HG03060 (cell line): ENCODE results near the gene DTNB.
"Not testable (repeated sequence)": the region's sequence is repeated elsewhere in the genome, so short reads cannot be mapped to it uniquely, and the experiment has no call there.

Experiments used
- ATAC-seq: cut with Tn5 transposase; IDR thresholded peaks from one replicate; pipeline ENCODE4 v1.9.1; 2021; ENCODE audit warnings: low read depth, moderate number of reproducible peaks; ENCODE audit not compliant: unreplicated experiment

Gene DTNB

GRCh38 chr2:25673300-25674076 is at the start of gene DTNB:
DTNB (minus strand) TSS chr2:25673577; CDS start chr2:25652660, 20,917 bp downstream.
- no peak for ATAC-seq

DNA sequence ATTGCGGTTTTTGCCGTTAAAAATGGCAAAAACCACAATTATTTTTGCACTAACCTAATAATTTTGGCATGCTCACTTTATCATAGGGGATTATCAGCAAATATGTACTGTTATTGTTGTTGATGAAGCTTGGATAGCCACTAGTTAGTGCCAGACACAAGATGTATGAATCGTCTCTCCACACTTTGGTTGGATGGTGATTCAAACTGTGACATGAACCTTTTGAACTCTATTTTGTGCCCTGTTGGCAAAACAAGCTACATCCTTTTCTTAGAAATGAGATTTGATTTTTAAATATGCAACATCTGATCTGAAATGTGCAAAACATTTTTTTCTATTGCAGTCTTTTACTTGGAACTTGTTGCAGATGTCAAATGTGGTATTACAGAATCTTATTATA is 48.8 kb upstream of the DTNB start:
- ATAC-seq, result no peak

- no peak for ATAC-seq
Measured at GRCh38 chr2:25720575-25720974, 47.2 kb upstream of the DTNB start.

GRCh38 chr2:25714740-25715139 is 41.4 kb upstream of the DTNB start:
- ATAC-seq, result no peak

- no peak for ATAC-seq
Measured at GRCh38 chr2:25712455-25712854, 39.1 kb upstream of the DTNB start.

- ATAC-seq, result no peak
Measured at GRCh38 chr2:25711675-25712354, 38.4 kb upstream of the DTNB start.

GRCh38 chr2:25710750-25711149 is 37.4 kb upstream of the DTNB start:
- ATAC-seq, result no peak

GRCh38 chr2:25709349-25709748 is 36.0 kb upstream of the DTNB start:
- no peak for ATAC-seq

GRCh38 chr2:25707927-25708590 is 34.7 kb upstream of the DTNB start:
- ATAC-seq, result no peak

GRCh38 chr2:25705575-25705974 is 32.2 kb upstream of the DTNB start:
- not testable (repeated sequence) for ATAC-seq

GRCh38 chr2:25701801-25702200 is 28.4 kb upstream of the DTNB start:
- ATAC-seq, result no peak

GRCh38 chr2:25700221-25700660 is 26.9 kb upstream of the DTNB start:
- ATAC-seq, result no peak

DNA sequence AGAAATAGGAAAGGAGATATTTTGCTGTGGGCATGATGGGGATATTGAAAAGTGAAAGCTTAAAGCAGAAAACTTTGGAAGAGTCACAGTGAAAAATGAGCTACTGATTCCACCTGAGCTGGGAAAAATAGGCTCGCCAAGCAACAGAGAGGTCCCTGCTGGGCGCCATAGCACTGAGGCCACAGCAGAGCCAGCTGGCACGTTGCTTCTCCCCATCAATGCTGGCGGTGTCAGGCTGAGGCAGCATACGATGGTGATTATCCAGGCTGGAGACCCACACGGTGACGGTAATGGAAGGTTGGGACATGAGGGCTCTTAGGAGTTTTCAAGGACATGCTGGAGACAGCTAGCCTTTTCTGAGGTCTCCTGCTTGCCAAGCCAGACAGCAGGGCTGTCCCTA is 25.8 kb upstream of the DTNB start:
- ATAC-seq, result no peak

GRCh38 chr2:25698752-25699151 is 25.4 kb upstream of the DTNB start:
- no peak for ATAC-seq

GRCh38 chr2:25697559-25698341 is 24.4 kb upstream of the DTNB start:
- no peak for ATAC-seq

GRCh38 chr2:25692737-25693445 is 19.5 kb upstream of the DTNB start:
- no peak for ATAC-seq

DNA sequence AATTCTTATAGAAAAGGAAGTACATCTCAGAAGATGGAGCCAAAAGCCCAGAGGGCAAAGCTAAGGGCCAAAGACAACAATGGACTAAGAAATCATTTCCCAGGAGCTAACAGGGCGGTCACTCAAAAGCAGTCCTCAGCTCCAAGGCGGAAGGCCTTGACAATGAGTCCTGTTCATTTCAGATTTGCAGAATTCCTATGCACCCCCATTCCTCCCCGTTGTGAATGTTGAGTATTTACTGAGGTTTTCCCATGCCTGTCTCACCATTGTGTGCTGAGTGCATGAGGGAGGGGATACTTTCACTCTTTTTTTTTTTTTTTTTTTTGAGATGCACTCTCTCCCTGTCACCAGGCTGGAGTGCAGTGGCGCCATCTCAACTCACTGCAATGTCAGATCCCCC is 18.8 kb upstream of the DTNB start:
- ATAC-seq, result no peak

- ATAC-seq, result no peak
Measured at GRCh38 chr2:25690058-25690457, 16.7 kb upstream of the DTNB start.

DNA sequence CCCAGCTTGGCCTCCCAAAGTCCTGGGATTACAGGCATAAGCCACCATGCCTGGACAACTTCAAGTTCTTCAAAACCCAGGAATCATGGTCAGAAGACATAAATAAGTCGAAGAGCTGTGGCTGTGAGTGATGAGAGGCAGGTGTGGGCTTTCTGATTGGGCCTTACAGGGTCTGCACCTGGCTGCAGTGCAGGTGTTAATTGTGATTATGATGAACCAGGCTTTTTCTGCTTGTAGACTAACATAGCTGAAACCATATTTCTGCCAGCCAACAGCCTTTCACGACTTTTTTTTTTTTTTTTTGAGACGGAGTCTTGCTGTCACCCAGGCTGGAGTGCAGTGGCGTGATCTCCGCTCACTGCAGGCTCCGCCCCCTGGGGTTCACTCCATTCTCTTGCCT is 14.9 kb upstream of the DTNB start:
- ATAC-seq, result no peak

GRCh38 chr2:25685741-25686140 is 12.4 kb upstream of the DTNB start:
- no peak for ATAC-seq
